Stimulated activated CD4-positive, alpha-beta T cell treated with anti-CD3 and anti-CD28 coated beads, Interleukin-1b, Interleukin-23, amount 100 ng/mL, for 48 hours (primary cell): ENCODE data around the gene TXNL4B.
"Not testable (repeated sequence)": the region's sequence is repeated elsewhere in the genome, so short reads cannot be mapped to it uniquely, and the experiment has no call there.

Experiments used
- DNase-seq: peaks from one replicate; pipeline ENCODE4 v3.0.0-alpha.2; 2020

The TXNL4B gene

GRCh38 chr16:72072514-72073342 is 20.7 kb downstream of the TXNL4B start:
- DNase-seq: no peak

GRCh38 chr16:72068930-72069329 is 24.5 kb downstream of the TXNL4B start:
- no peak for DNase-seq

- no peak for DNase-seq
Measured at GRCh38 chr16:72066747-72067146, 26.7 kb downstream of the TXNL4B start.

DNA sequence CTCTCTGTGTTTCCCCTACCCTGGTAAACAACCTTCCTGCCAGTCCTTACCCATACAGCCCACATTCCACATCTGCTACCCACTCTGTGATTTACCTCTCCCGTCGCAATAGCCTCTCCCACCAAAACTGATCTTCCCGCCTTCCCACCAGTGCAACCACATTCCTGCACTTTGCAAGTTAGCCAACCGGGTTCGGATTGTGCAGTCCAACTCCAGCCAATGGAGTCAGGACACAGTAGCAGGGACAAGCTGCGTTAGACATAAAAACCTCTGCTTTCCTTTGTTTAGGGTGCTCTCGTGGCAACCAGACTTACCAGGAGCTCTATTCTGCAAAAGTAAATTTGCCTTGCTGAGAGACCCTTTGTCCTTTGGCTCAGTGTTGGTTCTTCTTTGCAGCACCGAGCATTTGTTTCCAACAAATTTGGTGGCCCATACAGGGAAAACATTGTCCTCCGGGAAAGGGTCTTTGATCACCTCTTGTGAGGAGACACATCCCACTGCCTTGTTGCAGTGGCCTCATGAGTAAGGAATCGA is 29.0 kb downstream of the TXNL4B start:
- no peak for DNase-seq

- DNase-seq: no peak
Measured at GRCh38 chr16:72061564-72061963, 31.9 kb downstream of the TXNL4B start.

DNA sequence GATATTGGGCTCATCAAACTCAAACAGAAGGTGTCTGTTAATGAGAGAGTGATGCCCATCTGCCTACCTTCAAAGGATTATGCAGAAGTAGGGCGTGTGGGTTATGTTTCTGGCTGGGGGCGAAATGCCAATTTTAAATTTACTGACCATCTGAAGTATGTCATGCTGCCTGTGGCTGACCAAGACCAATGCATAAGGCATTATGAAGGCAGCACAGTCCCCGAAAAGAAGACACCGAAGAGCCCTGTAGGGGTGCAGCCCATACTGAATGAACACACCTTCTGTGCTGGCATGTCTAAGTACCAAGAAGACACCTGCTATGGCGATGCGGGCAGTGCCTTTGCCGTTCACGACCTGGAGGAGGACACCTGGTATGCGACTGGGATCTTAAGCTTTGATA is 33.0 kb downstream of the TXNL4B start:
- no peak for DNase-seq

GRCh38 chr16:72059060-72059459 is 34.4 kb downstream of the TXNL4B start:
- not testable (repeated sequence) for DNase-seq

DNA sequence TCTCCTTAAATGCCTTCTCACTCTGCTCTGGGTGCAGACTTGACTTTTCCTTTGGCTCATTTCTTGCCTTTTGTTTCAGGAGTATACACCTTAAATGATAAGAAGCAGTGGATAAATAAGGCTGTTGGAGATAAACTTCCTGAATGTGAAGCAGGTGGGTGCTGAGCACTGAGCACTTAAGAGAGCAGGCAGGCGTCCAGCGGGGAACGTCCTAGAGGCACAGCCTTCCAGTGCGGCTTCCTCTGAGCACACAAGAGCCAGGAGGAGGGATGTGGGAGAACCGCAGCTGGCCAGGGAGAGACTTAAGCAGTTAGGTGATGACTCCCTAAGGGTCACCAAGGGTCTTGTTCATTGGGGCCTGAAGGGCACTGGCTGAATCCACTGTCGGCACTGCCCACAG is 36.1 kb downstream of the TXNL4B start:
- DNase-seq: not testable (repeated sequence)

- no peak for DNase-seq
Measured at GRCh38 chr16:72055911-72056310, 37.5 kb downstream of the TXNL4B start.

GRCh38 chr16:72054254-72054847 is 39.1 kb downstream of the TXNL4B start, which contains the start of gene HP:
Gene HP, plus strand, starts transcription at chr16:72054505. Its CDS starts 148 bp downstream, at chr16:72054653.
- DNase-seq: not testable (repeated sequence)

DNA sequence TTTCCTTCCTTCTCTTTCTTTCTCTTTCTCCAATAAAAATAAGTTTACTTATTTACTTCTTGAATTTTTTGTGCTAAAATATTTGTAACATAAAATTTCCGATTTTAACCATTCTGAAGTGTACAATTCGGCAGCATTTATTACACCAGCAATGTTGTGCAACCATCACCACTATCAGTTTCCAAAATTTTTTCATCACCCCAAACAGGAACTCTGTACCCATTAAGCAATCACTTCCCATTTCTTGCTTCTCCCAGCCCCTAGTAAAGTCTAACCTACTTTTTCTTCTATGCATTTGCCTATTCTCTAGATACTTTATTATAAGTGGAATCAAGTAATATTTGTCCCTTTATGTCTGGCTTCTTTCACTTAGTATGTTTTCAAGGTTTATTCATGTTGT is 41.6 kb downstream of the TXNL4B start:
- no peak for DNase-seq

- no peak for DNase-seq
Measured at GRCh38 chr16:72050769-72051464, 42.5 kb downstream of the TXNL4B start.

DNA sequence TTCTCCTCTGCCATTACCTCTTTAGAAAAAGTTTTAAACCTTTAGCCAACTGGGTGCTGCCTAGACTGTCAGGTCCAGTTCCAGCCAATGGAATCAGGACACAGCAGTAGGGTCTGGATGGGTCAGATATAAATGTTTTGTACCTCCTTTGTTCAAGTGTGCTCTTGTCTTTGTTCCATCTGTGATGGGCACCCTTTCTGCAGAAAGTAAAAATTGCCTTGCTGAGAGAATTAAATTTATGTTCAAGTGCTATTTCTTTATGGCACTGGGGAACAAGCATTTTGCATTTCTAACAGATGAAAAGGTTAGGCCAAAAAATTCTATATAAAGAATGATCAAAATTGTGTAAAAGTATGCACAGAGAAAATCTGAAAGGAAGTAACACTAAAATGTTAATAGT is 44.3 kb downstream of the TXNL4B start:
- no peak for DNase-seq

DNA sequence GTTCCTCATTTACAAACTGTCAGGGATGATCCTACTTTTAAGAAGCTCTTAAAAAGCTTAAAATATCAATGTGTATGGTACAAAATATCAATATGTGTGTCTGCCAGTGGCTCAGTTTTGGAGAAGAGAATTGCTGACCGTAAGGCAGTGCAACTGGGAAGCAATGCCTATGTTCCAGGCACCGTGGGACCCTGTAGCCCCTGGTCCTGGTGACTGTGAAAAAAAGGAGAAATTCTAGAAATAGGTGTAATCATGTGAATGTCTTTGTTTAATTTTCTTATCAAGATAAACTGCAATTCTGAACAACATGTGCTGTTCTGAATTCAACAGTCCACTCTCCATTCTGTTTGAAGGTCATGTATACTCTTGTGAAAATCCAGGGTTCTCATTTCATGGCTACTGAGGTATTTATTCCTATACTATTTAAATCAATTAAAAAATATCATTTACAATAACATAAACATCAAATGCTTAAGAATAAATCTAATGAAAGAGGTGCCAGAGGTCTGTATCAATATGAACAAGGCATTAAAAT is 48.5 kb downstream of the TXNL4B start:
- DNase-seq: no peak

DNA sequence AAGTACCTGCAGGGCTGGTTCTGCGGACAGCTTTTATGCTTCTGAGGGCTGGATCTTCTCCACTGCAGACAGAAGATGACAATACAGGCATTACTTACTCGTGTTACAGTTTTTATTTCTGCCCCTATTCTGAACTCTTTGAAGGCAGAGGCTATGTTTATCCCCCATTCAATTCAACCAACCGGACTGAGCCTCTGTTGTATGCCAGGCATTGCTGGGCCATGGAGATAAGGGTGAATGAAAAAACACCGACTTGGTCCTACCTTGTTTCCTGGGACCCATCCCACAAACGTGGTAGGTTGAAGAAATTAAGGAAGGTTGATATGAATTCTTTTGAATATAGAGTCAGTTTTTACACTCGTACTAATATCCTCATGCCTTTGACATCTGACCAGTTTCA is 49.1 kb downstream of the TXNL4B start:
- no peak for DNase-seq

DNA sequence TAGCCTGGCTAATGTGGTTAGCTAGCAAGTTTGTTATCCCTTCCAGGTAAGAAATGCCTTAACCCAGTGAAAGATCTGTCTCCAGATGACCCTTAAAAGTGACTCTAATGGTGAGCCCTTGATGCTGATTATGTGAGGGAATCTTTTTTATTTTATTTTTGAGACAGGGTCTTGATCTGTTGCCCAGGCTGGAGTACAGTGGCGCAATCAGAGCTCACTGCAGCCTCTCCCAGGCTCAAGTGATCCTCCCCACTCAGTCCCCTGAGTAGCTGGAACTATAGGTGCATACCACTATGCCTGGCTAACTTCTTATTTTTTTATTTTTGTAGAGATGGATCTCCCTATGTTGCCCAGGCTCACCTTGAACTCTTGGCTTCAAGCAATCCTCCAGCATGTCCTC is 49.9 kb downstream of the TXNL4B start:
- DNase-seq: no peak

DNA sequence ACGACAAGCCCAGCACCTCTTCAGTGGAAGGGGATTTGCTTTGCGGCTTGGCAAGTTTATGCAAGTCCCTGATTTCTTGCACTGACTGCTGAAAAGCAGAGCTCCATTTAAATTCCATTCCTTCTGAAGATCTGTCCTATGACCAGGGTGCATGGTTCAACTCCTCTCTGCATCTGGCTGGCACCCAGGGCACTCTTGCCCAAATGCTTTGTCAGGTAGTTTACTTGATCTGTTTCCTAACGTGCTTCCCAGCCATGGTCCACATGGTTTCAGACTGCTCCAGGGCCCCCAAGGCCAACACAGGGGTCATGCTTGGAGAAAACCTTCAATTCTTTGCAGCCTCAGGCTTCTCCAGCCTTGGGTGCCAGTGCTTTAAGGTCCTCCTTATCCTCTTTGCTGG is 50.4 kb downstream of the TXNL4B start:
- no peak for DNase-seq

GRCh38 chr16:72042157-72042660 is 51.2 kb downstream of the TXNL4B start:
- no peak for DNase-seq

GRCh38 chr16:72036098-72036497 is 57.3 kb downstream of the TXNL4B start:
- DNase-seq: no peak
